HCT116 (cell line): Measurements from ENCODE around the gene ZCCHC24. TPM values are rescaled to one million over a fixed set of nuclear protein-coding genes. Genes with fewer than 3 reads are reported as not detected.

Experiments used
- ATAC-seq: fragments of 200-7000 bp; cut with Tn5 transposase; 2 replicates; pipeline ENCODE4 v1.9.1; 2020; ENCODE audit warnings: mild to moderate bottlenecking, moderate library complexity
- BruUV-seq: library from RNA; stranded (reverse); fragments of 400-500 nt; replicated peaks from 2 replicates; lab custom pipeline; 2021; lab: Mats Ljungman, UMichigan
- CTCF ChIA-PET: fragments of 300-600 bp; sonication (Branson Sonifier 250); formaldehyde crosslinking; loops from one replicate; lab custom pipeline; 2021; ENCODE audit warnings: antibody characterized with exemption; lab: Charles Lee
- POLR2A ChIA-PET: fragments of 300-600, 350-600 bp; sonication (Branson Sonifier 250); formaldehyde crosslinking; loops from one replicate; lab custom pipeline; 2021; ENCODE audit warnings: antibody characterized with exemption; lab: Charles Lee
- RAD21 ChIA-PET, 2 experiments: fragments of 300-600 bp; sonication (Branson Sonifier 250); formaldehyde crosslinking; loops; one replicate each; lab custom pipeline; 2023; ENCODE audit warnings: low total read pairs in 2 of 2; ENCODE audit not compliant: uncharacterized antibody in 2 of 2, unreplicated experiment in 2 of 2, low non-redundant PET in 1 of 2; lab: Charles Lee
- DNase-seq: peaks from one replicate; pipeline ENCODE4 v3.0.0-alpha.2; 2010; ENCODE audit warnings: low read depth, low spot score
- H2AFZ ChIP-seq: fragments of 200-600 bp; shearing (Covaris generic), sonication (generic); 2 replicates; pipeline ENCODE4 v1.6.1; 2017; ENCODE audit warnings: low read depth, mixed run types, mixed read lengths, antibody characterized with exemption, low read length; ENCODE audit not compliant: poor library complexity, severe bottlenecking
- H3K27ac ChIP-seq: 2 replicates; pipeline ENCODE4 v1.5.1; 2012; ENCODE audit warnings: low read depth, low read length
- H3K27me3 ChIP-seq: fragments of 200-600 bp; sonication (generic); 2 replicates; pipeline ENCODE4 v1.6.1; 2016; ENCODE audit warnings: mixed run types, low read length, mixed read lengths; ENCODE audit not compliant: insufficient read depth
- H3K36me3 ChIP-seq, 2 experiments: fragments of 200-500 bp in 1 of 2; fragments of 200-600 bp in 1 of 2; sonication (Bioruptor generic) in 1 of 2; sonication (generic) in 1 of 2; 2 replicates each; pipeline versions ENCODE4 v1.5.1 to v1.6.1; 2014 to 2016; ENCODE audit warnings: low read length in 2 of 2, inconsistent platforms in 1 of 2, mixed read lengths in 1 of 2, mixed run types in 1 of 2; ENCODE audit not compliant: insufficient read depth in 2 of 2, control insufficient read depth in 1 of 2
- H3K4me1 ChIP-seq, 2 experiments: fragments of 200-600 bp in 1 of 2; sonication (generic) in 1 of 2; 2 replicates each; pipeline versions ENCODE4 v1.5.1 to v1.6.1; 2012 to 2017; ENCODE audit warnings: low read length in 2 of 2, inconsistent platforms in 1 of 2, mild to moderate bottlenecking in 1 of 2, mixed read lengths in 1 of 2, mixed run types in 1 of 2, moderate library complexity in 1 of 2; ENCODE audit not compliant: insufficient read depth in 2 of 2, control insufficient read depth in 1 of 2
- H3K4me2 ChIP-seq: fragments of 200-600 bp; sonication (generic); 2 replicates; pipeline ENCODE4 v1.6.1; 2017; ENCODE audit warnings: mixed run types, low read length, mixed read lengths
- H3K4me3 ChIP-seq, 2 experiments: fragments of 200-600 bp in 1 of 2; sonication (generic) in 1 of 2; replicated peaks in 1 of 2; 2 replicates each; pipeline ENCODE4 v1.5.1; 2011 to 2016; ENCODE audit warnings: low read length in 2 of 2, control low read depth in 1 of 2, low read depth in 1 of 2, mild to moderate bottlenecking in 1 of 2, mixed read lengths in 1 of 2, mixed run types in 1 of 2
- H3K79me2 ChIP-seq: fragments of 200-600 bp; sonication (generic); 2 replicates; pipeline ENCODE4 v1.6.1; 2017; ENCODE audit warnings: mild to moderate bottlenecking, mixed run types, low read length, moderate library complexity, mixed read lengths; ENCODE audit not compliant: insufficient read depth
- H3K9ac ChIP-seq: fragments of 200-600 bp; sonication (generic); 2 replicates; pipeline ENCODE4 v1.6.1; 2016; ENCODE audit warnings: low read length, mixed read lengths
- H3K9me2 ChIP-seq: fragments of 200-600 bp; sonication (generic), shearing (Covaris generic); 2 replicates; pipeline ENCODE4 v1.6.1; 2017; ENCODE audit warnings: mixed run types, mild to moderate bottlenecking, moderate library complexity; ENCODE audit not compliant: insufficient read depth
- H3K9me3 ChIP-seq, 2 experiments: fragments of 200-500 bp in 1 of 2; fragments of 200-600 bp in 1 of 2; sonication (Bioruptor generic) in 1 of 2; sonication (generic) in 1 of 2; 2 replicates each; pipeline ENCODE4 v1.6.1; 2014 to 2017; ENCODE audit warnings: low read length in 2 of 2, mixed read lengths in 2 of 2, inconsistent platforms in 1 of 2, low read depth in 1 of 2, mild to moderate bottlenecking in 1 of 2, mixed run types in 1 of 2, moderate library complexity in 1 of 2; ENCODE audit not compliant: control insufficient read depth in 1 of 2, insufficient read depth in 1 of 2
- H4K20me1 ChIP-seq: fragments of 200-600 bp; sonication (generic), shearing (Covaris generic); 2 replicates; pipeline ENCODE4 v1.6.1; 2017; ENCODE audit warnings: mixed run types, mild to moderate bottlenecking, moderate library complexity; ENCODE audit not compliant: insufficient read depth
- ATF3 ChIP-seq: IDR thresholded peaks from 2 replicates; pipeline ENCODE4 v1.6.1; 2012
- CEBPB ChIP-seq: IDR thresholded peaks from 2 replicates; pipeline ENCODE4 v1.6.1; 2012; ENCODE audit warnings: low read depth
- CTCF ChIP-seq, 3 experiments: fragments of 200-600 bp in 1 of 3; sonication (generic) in 1 of 3; IDR thresholded peaks in 2 of 3; conservative IDR thresholded peaks in 1 of 3; 2 replicates each; pipeline ENCODE4 v1.5.1; 2012 to 2017; ENCODE audit warnings: low read depth in 2 of 3, low read length in 2 of 3, antibody characterized with exemption in 1 of 3, borderline replicate concordance in 1 of 3, control low read depth in 1 of 3, mild to moderate bottlenecking in 1 of 3, mixed read lengths in 1 of 3, mixed run types in 1 of 3, moderate library complexity in 1 of 3; ENCODE audit not compliant: insufficient read depth in 1 of 3
- EGR1 ChIP-seq: IDR thresholded peaks from 2 replicates; pipeline ENCODE4 v1.6.1; 2012; ENCODE audit warnings: low read depth
- ELF1 ChIP-seq: IDR thresholded peaks from 2 replicates; pipeline ENCODE4 v1.6.1; 2012; ENCODE audit warnings: low read depth, borderline replicate concordance
- EZH2phosphoT487 ChIP-seq: fragments of 200-600 bp; IDR thresholded peaks from 2 replicates; pipeline ENCODE4 v1.6.1; 2018; ENCODE audit warnings: antibody characterized with exemption, borderline replicate concordance
- FOSL1 ChIP-seq: IDR thresholded peaks from 2 replicates; pipeline ENCODE4 v1.6.1; 2012; ENCODE audit warnings: low read depth
- JUND ChIP-seq: IDR thresholded peaks from 2 replicates; pipeline ENCODE4 v1.6.1; 2012
- MAX ChIP-seq: IDR thresholded peaks from 2 replicates; pipeline ENCODE4 v1.6.1; 2012
- POLR2A ChIP-seq: IDR thresholded peaks from 2 replicates; pipeline ENCODE4 v1.7.0; 2011; ENCODE audit warnings: borderline replicate concordance; ENCODE audit not compliant: insufficient read depth, insufficient read length; ENCODE audit errors: extremely low read depth
- REST ChIP-seq: IDR thresholded peaks from 2 replicates; pipeline ENCODE4 v1.6.1; 2012; ENCODE audit warnings: low read depth
- SP1 ChIP-seq: IDR thresholded peaks from 2 replicates; pipeline ENCODE4 v1.6.1; 2012; ENCODE audit warnings: low read depth
- SRF ChIP-seq: IDR thresholded peaks from 2 replicates; pipeline ENCODE4 v1.6.1; 2012; ENCODE audit warnings: low read depth
- TCF7L2 ChIP-seq: IDR thresholded peaks from 2 replicates; pipeline ENCODE4 v1.7.0; 2011; ENCODE audit warnings: borderline replicate concordance, inconsistent platforms; ENCODE audit not compliant: insufficient read depth, insufficient read length; ENCODE audit errors: extremely low read depth
- YY1 ChIP-seq: IDR thresholded peaks from 2 replicates; pipeline ENCODE4 v1.6.1; 2011; ENCODE audit warnings: low read length, low read depth, moderate library complexity, mild to moderate bottlenecking; ENCODE audit not compliant: insufficient replicate concordance; ENCODE audit errors: extremely low read depth
- ZBTB33 ChIP-seq: IDR thresholded peaks from 2 replicates; pipeline ENCODE4 v1.6.1; 2011; ENCODE audit warnings: mild to moderate bottlenecking, low read length, moderate library complexity; ENCODE audit not compliant: insufficient replicate concordance; ENCODE audit errors: extremely low read depth
- ZFX ChIP-seq: fragments of 450-650 bp; IDR thresholded peaks from 2 replicates; pipeline ENCODE4 v1.6.1; 2017
- intact Hi-C: fragments of 100-400 bp; cut with micrococcal nuclease; formaldehyde crosslinking; loops from 2 replicates; pipeline ENCODE4 v1.10.0; 2022
- total RNA-seq: library from RNA; stranded (reverse); gene quantifications from one replicate; pipeline ENCODE4 v1.2.1, GENCODE V29; 2021; ENCODE audit not compliant: unreplicated experiment

Gene ZCCHC24
- total RNA-seq, 1 experiment from 2014 or later = 7.0 TPM

- ChIA-PET RAD21 (no interaction called here), CTCF (no interaction called here)
- no peak for TF ChIP-seq EGR1
- TF ChIP-seq ZBTB33 = no peak
- TF ChIP-seq CEBPB = no peak
- no peak for TF ChIP-seq JUND
- no peak for TF ChIP-seq ZFX
- TF ChIP-seq MAX = no peak
- TF ChIP-seq TCF7L2 = no peak
- no peak for TF ChIP-seq ELF1
- no peak for TF ChIP-seq CTCF (IDR thresholded peaks at IDR 0.05 in 2 of 3, conservative IDR thresholded peaks at IDR 0.05 in 1 of 3; ENCODE audit: borderline replicate concordance in 1 of 3, insufficient read depth in 1 of 3, low read depth in 2 of 3, low read length in 2 of 3)
- no peak for TF ChIP-seq EZH2phosphoT487
- TF ChIP-seq POLR2A = no peak
- TF ChIP-seq FOSL1 = no peak
- no peak for TF ChIP-seq SP1
- no peak for TF ChIP-seq ATF3
- no peak for TF ChIP-seq REST
- TF ChIP-seq YY1 = no peak
- no peak for TF ChIP-seq SRF
Measured at GRCh38 chr10:79393221-79393923, 52.1 kb downstream of the ZCCHC24 start.

More at GRCh38 chr10:79393221-79393923, 52.1 kb downstream of the ZCCHC24 start:
- DNase-seq (no peak), ATAC-seq (no peak)
- Histone ChIP-seq H3K4me2 (no peak overlapping the region), H3K27me3 (no peaks in the 10 kb centered on the region), H3K4me1 (no peaks in the 10 kb centered on the region), H3K4me3 (no peak overlapping the region), H3K36me3 (no peaks in the 10 kb centered on the region), H3K9ac (no peak overlapping the region), H3K27ac (no peak overlapping the region), H3K79me2 (no peaks in the 10 kb centered on the region), H2AFZ (no peak overlapping the region), H3K9me3 (no peaks in the 10 kb centered on the region), H4K20me1 (no peaks in the 10 kb centered on the region), H3K9me2 (no peaks in the 10 kb centered on the region)
- intact Hi-C loops = no loop called here
- POLR2A ChIA-PET = no interaction called here
- BruUV-seq = no TSS peak
